Lung (tissue), 12 donors: ENCODE data around the gene C6orf62. TPM values are rescaled to one million over a fixed set of nuclear protein-coding genes. Genes with fewer than 3 reads are reported as not detected.

Source experiments
- ATAC-seq: fragments of 200-7000 bp; cut with Tn5 transposase; one replicate; pipeline ENCODE4 v1.9.1; 2020; ENCODE audit warnings: moderate number of reproducible peaks; ENCODE audit not compliant: insufficient read depth, low FRiP score
- DNase-seq, 3 donors: peaks; one replicate each; pipeline ENCODE4 v3.0.0-alpha.2; 2013 to 2017
- H3K27ac ChIP-seq, 2 donors: one replicate each; pipeline ENCODE4 v1.5.1; 2013; ENCODE audit warnings: mild to moderate bottlenecking in 2 of 2, moderate library complexity in 2 of 2, control low read depth in 1 of 2, inconsistent platforms in 1 of 2, low read depth in 1 of 2, low read length in 1 of 2
- H3K27me3 ChIP-seq, 3 donors: one replicate each; pipeline ENCODE4 v1.5.1; 2013; ENCODE audit warnings: low read length in 2 of 3; ENCODE audit not compliant: control insufficient read depth in 3 of 3, insufficient read depth in 3 of 3
- H3K36me3 ChIP-seq, 4 donors: one replicate each; pipeline ENCODE4 v1.5.1; 2013; ENCODE audit warnings: low read length in 4 of 4, mild to moderate bottlenecking in 1 of 4, moderate library complexity in 1 of 4; ENCODE audit not compliant: control insufficient read depth in 4 of 4, insufficient read depth in 4 of 4
- H3K4me1 ChIP-seq, 5 donors: one replicate each; pipeline ENCODE4 v1.5.1; 2013; ENCODE audit warnings: low read length in 5 of 5, mild to moderate bottlenecking in 2 of 5, moderate library complexity in 1 of 5; ENCODE audit not compliant: control insufficient read depth in 5 of 5, insufficient read depth in 5 of 5
- H3K4me3 ChIP-seq: one replicate; pipeline ENCODE4 v1.5.1; 2013; ENCODE audit warnings: mild to moderate bottlenecking, control low read depth, moderate library complexity
- H3K9ac ChIP-seq, 2 donors: one replicate each; pipeline ENCODE4 v1.5.1; 2013; ENCODE audit warnings: low read length in 2 of 2, control low read depth in 1 of 2; ENCODE audit not compliant: insufficient read depth in 1 of 2
- H3K9me3 ChIP-seq, 4 donors: one replicate each; pipeline ENCODE4 v1.5.1; 2013; ENCODE audit warnings: low read length in 3 of 4, mild to moderate bottlenecking in 1 of 4, moderate library complexity in 1 of 4; ENCODE audit not compliant: control insufficient read depth in 4 of 4, insufficient read depth in 3 of 4
- WGBS, 2 donors: extraction: QIAGEN DNeasy Blood & Tissue Kit; methylation state at CpG; one replicate each; pipeline ENCODE4 v1.1.7; 2013; 5-methylcytosine and 5-hydroxymethylcytosine counted together
- polyA plus RNA-seq, 2 donors: library from polyadenylated mRNA; stranded (reverse); fragments of 200-250 nt; gene quantifications; one replicate each; pipeline ENCODE4 v1.2.1, GENCODE V29; 2013
- total RNA-seq, 2 donors: library from RNA; depleted of rRNA in 1 of 2; stranded (reverse); fragments of >200 nt in 1 of 2; gene quantifications; one replicate each; pipeline ENCODE4 v1.2.1, GENCODE V29; 2014 to 2021
- TF ChIP-seq, protein P1 (sequence below): IDR thresholded peaks from 2 replicates; pipeline ENCODE4 v1.5.1; 2012; ENCODE audit warnings: mild to moderate bottlenecking; ENCODE audit errors: control extremely low read depth, extremely low read depth
- donor health status: control.
- donor health status: control.
- donor health status: Bipolar disorder and iron deficiency.
- donor health status: healthy.
- donor health status: DM: yes; HTN: yes; CAD: no.

The C6orf62 gene
- total and polyA plus RNA-seq, 4 donors: 71.8 to 123 (median 80.1) TPM

DNA sequence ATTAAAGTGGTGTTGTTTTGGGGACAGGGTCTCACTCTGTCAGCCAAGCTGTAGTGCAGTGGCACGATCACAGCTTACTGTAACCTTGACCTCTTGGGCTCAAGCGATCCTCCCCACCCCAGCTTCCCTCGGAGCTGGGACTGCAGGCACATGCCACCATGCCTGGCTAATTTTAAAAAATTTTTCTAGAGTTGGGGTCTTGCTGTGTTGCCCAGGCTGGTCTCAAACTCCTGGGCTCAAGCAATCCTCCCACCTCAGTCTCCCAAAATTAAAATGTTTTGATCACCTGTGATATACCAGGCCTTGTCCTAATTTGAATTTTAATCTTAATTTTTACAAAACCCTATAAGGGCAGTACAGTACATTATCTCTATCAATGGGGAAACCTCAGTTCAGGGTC lies 26.5 kb downstream of the C6orf62 start:
- 87 to 94% methylated on average over 3 of the region's 3 CpGs for WGBS, 2 donors
- ATAC-seq (no peak), DNase-seq (no peak)
- no peak overlapping the region for H3K4me3 ChIP-seq
- H3K9me3 ChIP-seq: no peaks in the 10 kb centered on the region
- TF ChIP-seq, protein P1, sequence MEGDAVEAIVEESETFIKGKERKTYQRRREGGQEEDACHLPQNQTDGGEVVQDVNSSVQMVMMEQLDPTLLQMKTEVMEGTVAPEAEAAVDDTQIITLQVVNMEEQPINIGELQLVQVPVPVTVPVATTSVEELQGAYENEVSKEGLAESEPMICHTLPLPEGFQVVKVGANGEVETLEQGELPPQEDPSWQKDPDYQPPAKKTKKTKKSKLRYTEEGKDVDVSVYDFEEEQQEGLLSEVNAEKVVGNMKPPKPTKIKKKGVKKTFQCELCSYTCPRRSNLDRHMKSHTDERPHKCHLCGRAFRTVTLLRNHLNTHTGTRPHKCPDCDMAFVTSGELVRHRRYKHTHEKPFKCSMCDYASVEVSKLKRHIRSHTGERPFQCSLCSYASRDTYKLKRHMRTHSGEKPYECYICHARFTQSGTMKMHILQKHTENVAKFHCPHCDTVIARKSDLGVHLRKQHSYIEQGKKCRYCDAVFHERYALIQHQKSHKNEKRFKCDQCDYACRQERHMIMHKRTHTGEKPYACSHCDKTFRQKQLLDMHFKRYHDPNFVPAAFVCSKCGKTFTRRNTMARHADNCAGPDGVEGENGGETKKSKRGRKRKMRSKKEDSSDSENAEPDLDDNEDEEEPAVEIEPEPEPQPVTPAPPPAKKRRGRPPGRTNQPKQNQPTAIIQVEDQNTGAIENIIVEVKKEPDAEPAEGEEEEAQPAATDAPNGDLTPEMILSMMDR: no peak
- H3K36me3 ChIP-seq: peaks cover 0 to 3% (median 1%) of the 10 kb centered on the region in 4 donors
- no peak overlapping the region for H3K9ac ChIP-seq
- H3K27ac ChIP-seq: no peak overlapping the region
- no peaks in the 10 kb centered on the region for H3K27me3 ChIP-seq
- peaks cover 0 to 7% (median 0%) of the 10 kb centered on the region in 5 donors for H3K4me1 ChIP-seq

DNA sequence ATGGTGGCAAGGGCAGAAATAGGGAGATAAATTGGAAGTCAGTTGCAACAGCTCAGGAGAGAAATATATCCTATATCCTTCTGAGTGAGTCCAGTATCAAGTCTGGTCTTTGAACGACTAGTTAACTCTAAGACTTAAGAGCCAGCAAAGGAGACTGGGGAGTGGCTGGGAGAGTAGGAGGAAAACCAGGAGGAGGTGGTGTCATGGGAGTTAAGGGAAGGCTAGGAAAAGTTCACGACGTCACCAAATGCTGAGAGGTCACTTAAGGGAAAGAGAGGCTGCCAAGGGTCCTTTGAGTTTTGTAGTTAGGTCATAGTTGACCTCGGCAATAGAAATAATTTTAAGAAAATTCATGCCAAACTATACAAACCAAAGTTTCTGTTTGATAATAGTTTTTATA lies 27.0 kb downstream of the C6orf62 start:
- Histone ChIP-seq H3K4me3 (no peak overlapping the region), H3K9me3 (no peaks in the 10 kb centered on the region), H3K27me3 (no peaks in the 10 kb centered on the region), H3K4me1 (peaks cover 0 to 7% (median 0%) of the 10 kb centered on the region in 5 donors), H3K9ac (no peak overlapping the region), H3K36me3 (peaks cover 0 to 3% (median 1%) of the 10 kb centered on the region in 4 donors), H3K27ac (no peak overlapping the region)
- ATAC-seq: no peak
- TF ChIP-seq, protein P1: no peak
- DNase-seq: no peak
- WGBS, 2 donors: 57 to 77% methylated on average over 4 of the region's 4 CpGs

DNA sequence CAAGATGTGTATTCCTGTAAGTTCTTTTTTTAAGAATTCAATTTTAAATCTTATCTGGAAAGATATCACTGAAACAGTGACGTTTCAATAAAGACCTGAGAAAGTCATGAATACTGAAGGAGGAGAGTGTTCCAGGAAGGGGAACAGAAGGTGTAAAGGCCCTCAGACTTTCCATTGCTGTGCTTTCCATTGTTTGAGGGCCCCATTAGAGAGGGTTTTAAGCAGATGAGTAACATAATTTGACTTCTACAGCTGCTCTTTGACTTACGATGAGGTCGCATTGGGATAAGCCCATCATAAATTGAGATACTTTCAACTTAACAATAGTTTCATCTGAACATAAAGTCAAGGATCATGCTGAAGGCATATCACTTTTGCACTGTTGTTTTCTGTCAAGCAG lies 27.4 kb downstream of the C6orf62 start:
- no peaks in the 10 kb centered on the region for H3K27me3 ChIP-seq
- H3K36me3 ChIP-seq: peaks cover 0 to 3% (median 1%) of the 10 kb centered on the region in 4 donors
- H3K9me3 ChIP-seq: no peaks in the 10 kb centered on the region
- TF ChIP-seq, protein P1: no peak
- H3K4me1 ChIP-seq: peaks cover 0 to 7% (median 0%) of the 10 kb centered on the region in 5 donors
- H3K4me3 ChIP-seq: no peak overlapping the region
- no peak overlapping the region for H3K9ac ChIP-seq
- ATAC-seq (no peak), DNase-seq (no peak)
- WGBS, 2 donors: 93 to 94% methylated on average over 3 of the region's 3 CpGs
- H3K27ac ChIP-seq: no peak overlapping the region

DNA sequence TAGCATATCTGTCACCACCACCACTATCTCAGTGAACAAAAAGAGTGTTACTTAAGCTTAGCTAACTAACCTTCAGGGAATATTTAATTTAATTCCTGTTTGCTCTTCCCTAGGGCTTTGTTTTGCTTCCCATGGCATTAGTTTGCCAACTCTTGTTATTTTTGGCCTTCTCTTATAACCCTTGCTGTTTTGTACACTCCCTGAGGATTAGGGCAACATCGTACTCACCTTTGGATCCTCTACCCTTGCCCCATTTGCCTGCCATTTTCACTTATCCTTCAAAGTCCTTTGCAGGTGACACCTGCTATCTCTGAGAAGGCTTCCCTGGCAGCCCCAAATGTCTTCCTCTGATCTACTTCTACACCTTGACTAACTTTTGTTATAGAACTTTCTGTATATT lies 28.4 kb downstream of the C6orf62 start:
- TF ChIP-seq, protein P1: no peak

More for the DNA sequence above, 28.4 kb downstream of the C6orf62 start:
- Histone ChIP-seq H3K4me3 (no peak overlapping the region), H3K9me3 (no peaks in the 10 kb centered on the region), H3K4me1 (peaks cover 0 to 7% (median 0%) of the 10 kb centered on the region in 5 donors), H3K27me3 (no peaks in the 10 kb centered on the region), H3K36me3 (peaks cover 0 to 4% (median 1%) of the 10 kb centered on the region in 4 donors), H3K27ac (no peak overlapping the region), H3K9ac (no peak overlapping the region)
- DNase-seq: no peak
- WGBS, 2 donors: 88 to 92% methylated on average over 1 of the region's 1 CpG
- ATAC-seq: no peak
